Loucy (cell line): Measurements from ENCODE around the gene ZBED6.

Source experiments
- CTCF ChIP-seq: fragments of 200-600 bp; sonication (generic); conservative IDR thresholded peaks from 2 replicates; pipeline ENCODE4 v1.5.1; 2014; ENCODE audit warnings: mild to moderate bottlenecking, antibody characterized with exemption, low read length
- EZH2phosphoT487 ChIP-seq: fragments of 200-600 bp; IDR thresholded peaks from 2 replicates; pipeline ENCODE4 v1.6.1; 2018; ENCODE audit warnings: antibody characterized with exemption, mild to moderate bottlenecking, moderate library complexity, borderline replicate concordance

DNA sequence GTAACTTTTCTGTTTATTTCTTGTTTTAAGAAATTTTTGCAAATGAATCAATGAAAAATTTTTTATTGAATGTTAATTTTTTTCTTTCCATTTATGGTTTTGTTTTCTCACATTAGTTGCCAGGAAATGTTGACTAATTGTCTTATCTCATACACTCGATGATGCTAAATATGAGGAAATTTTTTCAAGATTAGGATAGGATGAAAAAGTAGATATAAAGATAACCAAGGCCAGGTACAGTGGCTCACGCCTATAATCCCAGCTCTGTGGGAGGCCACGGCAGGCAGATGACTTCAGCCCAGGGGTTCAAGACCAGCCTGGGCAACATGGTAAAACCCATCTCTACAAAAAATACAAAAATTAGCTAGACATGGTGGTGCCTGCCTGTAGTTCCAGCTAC, 17.8 kb upstream of the ZBED6 start:
- TF ChIP-seq CTCF (no peak), EZH2phosphoT487 (no peak)
